Progenitor cell of endocrine pancreas (in vitro differentiated cells): ENCODE results near the gene CHRNA4. TPM values are rescaled to one million over a fixed set of nuclear protein-coding genes. Genes with fewer than 3 reads are reported as not detected.

Source experiments
- DNase-seq: peaks from one replicate; pipeline ENCODE4 v3.0.0; 2021; ENCODE audit warnings: low spot score; ENCODE audit not compliant: unreplicated experiment
- H3K27ac Mint-ChIP-seq: 2 replicates; pipeline ENCODE4 v1.8.0; 2021; ENCODE audit warnings: mild to moderate bottlenecking, moderate library complexity, mixed read lengths
- H3K27me3 Mint-ChIP-seq: 2 replicates; pipeline ENCODE4 v1.8.0; 2021; ENCODE audit warnings: mixed read lengths
- H3K36me3 Mint-ChIP-seq: 2 replicates; pipeline ENCODE4 v1.8.0; 2022; ENCODE audit warnings: mixed read lengths; ENCODE audit not compliant: insufficient read depth
- H3K4me1 Mint-ChIP-seq: 2 replicates; pipeline ENCODE4 v1.8.0; 2021; ENCODE audit warnings: low read depth, mixed read lengths
- H3K4me3 Mint-ChIP-seq: 2 replicates; pipeline ENCODE4 v1.8.0; 2021; ENCODE audit warnings: low read depth, mild to moderate bottlenecking, moderate library complexity, mixed read lengths
- H3K9me3 Mint-ChIP-seq: 2 replicates; pipeline ENCODE4 v1.8.0; 2021; ENCODE audit warnings: low read depth, mixed read lengths
- total RNA-seq: library from RNA; stranded (reverse); gene quantifications from 2 replicates; pipeline ENCODE4 v1.2.1, GENCODE V29; 2021
- TF ChIP-seq, protein P1 (sequence below): fragments of 200-600 bp; sonication (generic); IDR thresholded peaks from one replicate; pipeline ENCODE4 v1.5.0; 2021; ENCODE audit warnings: antibody characterized with exemption, mild to moderate bottlenecking; ENCODE audit not compliant: unreplicated experiment

Gene CHRNA4
- total RNA-seq, 1 donor from 2014 or later = 0.43 TPM

DNA sequence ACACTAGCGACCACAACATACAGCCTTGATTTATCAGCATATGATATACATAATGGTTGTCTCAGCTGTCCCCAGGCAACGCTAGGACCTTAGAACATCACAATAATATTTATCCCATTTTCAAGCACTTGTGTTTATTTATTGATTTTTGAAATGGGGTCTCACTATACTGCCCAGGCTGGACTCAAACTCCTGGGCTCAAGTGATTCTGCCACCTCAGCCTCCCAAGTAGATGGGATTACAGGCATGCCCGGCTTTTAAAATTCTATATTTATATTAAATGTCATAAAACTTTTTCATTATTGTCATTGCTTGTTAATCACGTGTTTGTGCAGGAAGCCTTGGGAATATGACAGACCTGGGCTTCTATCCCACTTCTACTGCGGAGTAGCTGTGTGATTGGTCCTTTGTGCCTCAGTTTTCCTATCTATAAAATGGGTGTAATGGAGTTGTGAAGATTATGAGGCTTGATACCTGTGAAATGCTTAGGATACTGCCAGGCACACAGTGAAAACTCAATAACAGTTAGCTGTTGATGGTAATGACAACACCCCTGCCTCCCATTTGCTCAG lies 58.0 kb downstream of the CHRNA4 start:
- TF ChIP-seq, protein P1, sequence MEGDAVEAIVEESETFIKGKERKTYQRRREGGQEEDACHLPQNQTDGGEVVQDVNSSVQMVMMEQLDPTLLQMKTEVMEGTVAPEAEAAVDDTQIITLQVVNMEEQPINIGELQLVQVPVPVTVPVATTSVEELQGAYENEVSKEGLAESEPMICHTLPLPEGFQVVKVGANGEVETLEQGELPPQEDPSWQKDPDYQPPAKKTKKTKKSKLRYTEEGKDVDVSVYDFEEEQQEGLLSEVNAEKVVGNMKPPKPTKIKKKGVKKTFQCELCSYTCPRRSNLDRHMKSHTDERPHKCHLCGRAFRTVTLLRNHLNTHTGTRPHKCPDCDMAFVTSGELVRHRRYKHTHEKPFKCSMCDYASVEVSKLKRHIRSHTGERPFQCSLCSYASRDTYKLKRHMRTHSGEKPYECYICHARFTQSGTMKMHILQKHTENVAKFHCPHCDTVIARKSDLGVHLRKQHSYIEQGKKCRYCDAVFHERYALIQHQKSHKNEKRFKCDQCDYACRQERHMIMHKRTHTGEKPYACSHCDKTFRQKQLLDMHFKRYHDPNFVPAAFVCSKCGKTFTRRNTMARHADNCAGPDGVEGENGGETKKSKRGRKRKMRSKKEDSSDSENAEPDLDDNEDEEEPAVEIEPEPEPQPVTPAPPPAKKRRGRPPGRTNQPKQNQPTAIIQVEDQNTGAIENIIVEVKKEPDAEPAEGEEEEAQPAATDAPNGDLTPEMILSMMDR = no peak
- no peak overlapping the region for H3K4me3 Mint-ChIP-seq
- H3K27me3 Mint-ChIP-seq = peaks cover 34% of the 10 kb centered on the region

DNA sequence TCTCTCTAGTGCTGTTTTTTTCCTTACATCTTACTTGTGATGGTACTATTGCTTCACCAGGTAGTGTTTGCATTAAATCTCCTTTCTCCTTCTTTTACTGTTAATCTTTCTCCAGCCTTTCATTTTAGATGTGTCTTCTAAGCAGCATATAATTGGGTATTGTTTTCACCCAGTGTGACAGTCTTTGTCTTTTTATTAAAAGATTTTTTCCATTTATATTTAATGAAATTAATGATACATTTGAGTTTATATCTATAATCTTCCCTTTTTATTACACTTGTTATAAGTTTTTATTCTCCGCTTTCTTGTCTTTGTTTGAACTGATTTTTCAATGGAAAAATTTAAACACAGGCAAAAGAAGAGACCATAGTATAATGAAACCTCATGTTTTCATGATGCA lies 59.5 kb downstream of the CHRNA4 start:
- no peak overlapping the region for H3K4me3 Mint-ChIP-seq
- peaks cover 34% of the 10 kb centered on the region for H3K27me3 Mint-ChIP-seq
- H3K27ac Mint-ChIP-seq = no peak overlapping the region
- H3K4me1 Mint-ChIP-seq = no peaks in the 10 kb centered on the region
- H3K36me3 Mint-ChIP-seq = no peaks in the 10 kb centered on the region
- DNase-seq = no peak
- TF ChIP-seq, protein P1 = no peak
- H3K9me3 Mint-ChIP-seq = no peaks in the 10 kb centered on the region

More for the DNA sequence above, 58.0 kb downstream of the CHRNA4 start:
- DNase-seq = no peak
- Mint-ChIP-seq H3K9me3 (no peaks in the 10 kb centered on the region), H3K27ac (no peak overlapping the region), H3K36me3 (no peaks in the 10 kb centered on the region), H3K4me1 (no peaks in the 10 kb centered on the region)

DNA sequence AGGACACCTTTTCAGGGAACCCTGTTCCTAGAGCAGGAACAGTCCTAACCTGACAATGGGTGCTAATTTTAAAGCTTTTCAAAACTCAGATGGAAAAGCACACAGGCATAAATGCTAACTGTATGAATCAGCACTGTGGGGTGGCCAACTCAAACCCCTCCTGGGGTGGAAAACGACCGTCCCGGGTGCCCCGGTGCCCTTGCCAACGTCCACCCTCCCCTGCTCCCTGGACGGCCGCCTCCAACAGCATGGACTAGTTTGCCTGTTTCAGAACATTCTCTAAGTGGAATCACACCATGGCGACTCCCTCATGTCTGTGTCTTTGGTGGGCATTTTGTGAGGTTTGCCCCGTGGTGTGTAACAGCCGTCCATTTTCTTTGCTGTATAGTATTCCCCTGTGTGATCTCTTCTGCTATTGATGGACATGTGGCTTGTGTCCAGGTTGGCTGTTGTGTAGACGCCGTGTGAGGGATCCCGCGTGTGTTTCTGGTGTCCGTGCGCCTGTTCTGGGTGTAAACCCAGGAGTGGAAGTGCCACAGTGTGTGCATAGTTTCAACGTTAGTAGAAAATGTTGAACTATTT lies 62.3 kb downstream of the CHRNA4 start:
- Mint-ChIP-seq H3K4me3 (no peak overlapping the region), H3K36me3 (no peaks in the 10 kb centered on the region), H3K4me1 (no peaks in the 10 kb centered on the region), H3K27me3 (peaks cover 39% of the 10 kb centered on the region), H3K9me3 (no peaks in the 10 kb centered on the region), H3K27ac (no peak overlapping the region)
- DNase-seq = no peak
- TF ChIP-seq, protein P1 = no peak

DNA sequence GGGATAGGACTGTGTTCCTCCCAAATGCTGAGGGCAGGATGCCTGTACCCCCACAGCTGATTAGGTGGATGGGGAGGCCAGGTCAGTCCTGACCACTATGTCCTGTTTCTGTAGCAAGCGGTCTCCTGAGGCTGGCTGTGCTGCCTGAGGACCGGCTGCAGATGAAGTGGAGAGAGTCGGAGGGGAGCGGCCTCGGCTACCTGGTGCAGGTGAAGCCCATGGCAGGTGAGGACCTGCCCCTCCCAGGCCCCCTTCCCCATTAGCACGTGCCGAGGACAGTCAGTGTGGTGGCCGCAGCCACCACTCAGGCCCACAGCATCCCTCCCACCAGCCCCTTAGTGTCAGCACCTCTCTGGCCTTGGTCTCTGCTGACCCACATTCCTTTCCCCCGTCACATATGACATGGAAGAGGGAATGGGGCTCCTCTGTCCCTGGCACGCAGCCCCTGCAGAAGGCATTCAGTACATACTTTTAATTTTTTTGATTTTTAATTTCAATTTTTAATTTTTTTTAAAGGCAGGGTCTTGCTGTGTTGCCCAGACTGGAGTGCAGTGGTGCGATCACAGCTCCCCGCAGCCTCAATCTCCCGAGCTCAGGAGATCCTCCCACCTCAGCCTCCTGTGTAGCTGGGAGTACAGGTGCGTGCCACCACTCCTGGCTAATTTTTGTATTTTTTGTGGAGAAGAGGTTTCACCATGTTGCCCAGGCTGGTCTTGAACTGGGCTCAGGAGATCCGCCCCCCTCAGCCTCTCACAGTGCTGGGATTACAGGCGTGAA lies 63.2 kb downstream of the CHRNA4 start:
- Mint-ChIP-seq H3K27me3 (peaks cover 39% of the 10 kb centered on the region), H3K4me1 (no peaks in the 10 kb centered on the region), H3K27ac (no peak overlapping the region), H3K36me3 (no peaks in the 10 kb centered on the region), H3K9me3 (no peaks in the 10 kb centered on the region), H3K4me3 (no peak overlapping the region)
- no peak for DNase-seq
- TF ChIP-seq, protein P1 = no peak

DNA sequence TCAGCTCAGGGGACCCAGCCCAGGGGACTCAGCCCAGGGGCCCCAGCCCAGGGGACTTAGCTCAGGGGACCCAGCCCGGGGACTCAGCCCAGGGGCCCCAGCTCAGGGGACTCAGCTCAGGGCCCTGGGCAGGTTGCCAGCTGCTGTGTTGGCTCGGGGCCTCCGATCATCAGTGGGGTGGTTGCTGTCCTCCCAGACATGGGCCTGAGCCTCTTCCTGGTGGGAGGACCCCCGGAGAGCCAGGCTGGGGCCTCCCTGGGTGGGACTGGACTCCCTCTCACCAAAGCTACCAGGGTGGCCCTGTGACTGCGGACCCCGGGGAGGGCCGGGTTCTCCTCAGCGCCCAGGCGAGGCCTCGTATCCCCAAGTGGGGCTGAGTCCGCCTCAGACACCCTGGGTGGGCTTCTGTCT lies 63.8 kb downstream of the CHRNA4 start:
- Mint-ChIP-seq H3K27me3 (peaks cover 34% of the 10 kb centered on the region), H3K4me1 (no peaks in the 10 kb centered on the region), H3K36me3 (no peaks in the 10 kb centered on the region), H3K27ac (no peak overlapping the region), H3K4me3 (no peak overlapping the region), H3K9me3 (no peaks in the 10 kb centered on the region)
- TF ChIP-seq, protein P1 = no peak
- no peak for DNase-seq
